Measurements from ENCODE around the gene SLC10A4. TPM values are rescaled to one million over a fixed set of nuclear protein-coding genes. Genes with fewer than 3 reads are reported as not detected.

The SLC10A4 gene
- total RNA-seq, 1 donor from 2014 or later, result 6.6 TPM

GRCh38 chr4:48518143-48518542 is 35.0 kb downstream of the SLC10A4 start:
- Histone ChIP-seq H3K4me1 (no peaks in the 10 kb centered on the region), H3K9me3 (no peaks in the 10 kb centered on the region), H3K27ac (no peak overlapping the region), H3K27me3 (no peaks in the 10 kb centered on the region), H3K4me3 (no peak overlapping the region), H3K36me3 (peaks cover 5 to 63% of the 10 kb centered on the region in 2 donors)
- DNase-seq (ENCODE audit: extremely low spot score in 2 of 2), result no peak
- intact Hi-C loops (cut with DNase I), result no loop called here
- TF ChIP-seq POLR2AphosphoS5 (IDR thresholded peaks at IDR 0.05; ENCODE audit: insufficient read depth in 1 of 2, low read depth in 1 of 2) (no peak), POLR2A (IDR thresholded peaks at IDR 0.05) (no peak), CTCF (IDR thresholded peaks at IDR 0.05) (no peak)

- Histone ChIP-seq H3K27ac (no peak overlapping the region), H3K4me1 (no peaks in the 10 kb centered on the region)
- intact Hi-C loops (cut with DNase I), result no loop called here
These were observed 43.3 kb downstream of the SLC10A4 start for GRCh38 chr4:48526406-48526805.

DNA sequence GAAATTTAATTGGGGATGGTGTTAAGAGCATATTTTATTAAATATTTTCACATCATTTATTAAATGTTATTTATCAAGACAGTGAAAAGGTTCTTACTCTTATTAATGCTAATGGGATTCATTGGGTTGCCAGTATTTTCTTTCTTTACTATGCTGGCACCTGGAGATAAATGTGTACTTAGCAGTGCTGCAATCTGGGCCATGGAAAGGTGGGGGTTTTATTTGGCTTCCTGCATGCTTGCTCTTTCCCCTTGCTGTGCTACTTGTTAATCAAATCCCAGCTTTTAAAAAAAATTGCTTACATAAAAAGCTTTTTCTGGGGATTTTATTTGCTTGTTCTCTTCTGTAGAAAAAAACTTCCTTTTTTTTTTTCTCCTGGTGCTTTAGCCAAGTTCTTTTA is 55.2 kb downstream of the SLC10A4 start:
- H3K36me3 ChIP-seq, result peaks cover 0 to 59% of the 10 kb centered on the region in 2 donors
- intact Hi-C loops (cut with DNase I), result no loop called here
- no peaks in the 10 kb centered on the region for H3K9me3 ChIP-seq
- no peak for DNase-seq (ENCODE audit: extremely low spot score in 2 of 2)
- H3K27me3 ChIP-seq, result no peaks in the 10 kb centered on the region
- H3K27ac ChIP-seq, result no peak overlapping the region
- TF ChIP-seq CTCF (IDR thresholded peaks at IDR 0.05), result no peak
- TF ChIP-seq POLR2AphosphoS5 (IDR thresholded peaks at IDR 0.05; ENCODE audit: insufficient read depth in 1 of 2, low read depth in 1 of 2), result no peak
- TF ChIP-seq POLR2A (IDR thresholded peaks at IDR 0.05), result no peak
- H3K4me3 ChIP-seq, result no peak overlapping the region
- H3K4me1 ChIP-seq, result peaks cover 5% of the 10 kb centered on the region

More at GRCh38 chr4:48526406-48526805, 43.3 kb downstream of the SLC10A4 start:
- TF ChIP-seq POLR2A (IDR thresholded peaks at IDR 0.05), result no peak
- TF ChIP-seq CTCF (IDR thresholded peaks at IDR 0.05), result no peak
- TF ChIP-seq POLR2AphosphoS5 (IDR thresholded peaks at IDR 0.05; ENCODE audit: insufficient read depth in 1 of 2, low read depth in 1 of 2), result no peak
- H3K9me3 ChIP-seq, result no peaks in the 10 kb centered on the region
- peaks cover 6 to 82% of the 10 kb centered on the region in 2 donors for H3K36me3 ChIP-seq
- H3K27me3 ChIP-seq, result no peaks in the 10 kb centered on the region
- no peak overlapping the region for H3K4me3 ChIP-seq
- no peak for DNase-seq (ENCODE audit: extremely low spot score in 2 of 2)

Other genes starting within 250 kb of the SLC10A4 start
- gene TEC, start 213.5 kb upstream of the SLC10A4 start, total RNA-seq, result 9.3 TPM
- gene SLAIN2, start 141.8 kb upstream of the SLC10A4 start, total RNA-seq, result 39.5 TPM
- gene ZAR1, start 6.9 kb downstream of the SLC10A4 start, total RNA-seq, result 2.5 TPM

Data from vagina (tissue), 2 donors.